GM19468 (cell line): ENCODE measurements around the gene EMC9.

ENCODE experiments used
- ATAC-seq: cut with Tn5 transposase; IDR thresholded peaks from one replicate; pipeline ENCODE4 v1.9.1; 2021; ENCODE audit warnings: mild to moderate bottlenecking, moderate library complexity, moderate number of reproducible peaks; ENCODE audit not compliant: unreplicated experiment; ENCODE audit errors: extremely low read depth

EMC9 gene

GRCh38 chr14:24150567-24150966 lies 9.2 kb upstream of the EMC9 start:
- no peak for ATAC-seq

DNA sequence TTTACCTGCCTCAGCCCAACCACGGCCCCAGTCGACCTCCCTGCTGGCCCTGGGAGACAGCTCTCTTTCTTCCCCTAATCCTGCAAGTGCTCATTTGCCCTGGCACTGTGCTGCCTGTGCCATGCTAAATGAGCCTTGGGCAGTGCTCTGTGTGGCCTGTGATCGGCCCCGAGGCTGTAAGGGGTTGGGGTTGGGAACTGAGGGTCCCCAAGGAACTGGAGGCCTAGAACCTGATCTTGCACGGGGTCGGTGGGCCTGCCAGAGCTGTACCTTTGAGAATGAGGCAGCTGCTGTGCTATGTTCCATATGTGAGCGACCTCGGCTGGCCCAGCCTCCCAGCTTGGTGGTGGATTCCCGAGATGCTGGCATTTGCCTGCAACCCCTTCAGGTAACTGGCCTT lies 8.7 kb upstream of the EMC9 start:
- no peak for ATAC-seq

DNA sequence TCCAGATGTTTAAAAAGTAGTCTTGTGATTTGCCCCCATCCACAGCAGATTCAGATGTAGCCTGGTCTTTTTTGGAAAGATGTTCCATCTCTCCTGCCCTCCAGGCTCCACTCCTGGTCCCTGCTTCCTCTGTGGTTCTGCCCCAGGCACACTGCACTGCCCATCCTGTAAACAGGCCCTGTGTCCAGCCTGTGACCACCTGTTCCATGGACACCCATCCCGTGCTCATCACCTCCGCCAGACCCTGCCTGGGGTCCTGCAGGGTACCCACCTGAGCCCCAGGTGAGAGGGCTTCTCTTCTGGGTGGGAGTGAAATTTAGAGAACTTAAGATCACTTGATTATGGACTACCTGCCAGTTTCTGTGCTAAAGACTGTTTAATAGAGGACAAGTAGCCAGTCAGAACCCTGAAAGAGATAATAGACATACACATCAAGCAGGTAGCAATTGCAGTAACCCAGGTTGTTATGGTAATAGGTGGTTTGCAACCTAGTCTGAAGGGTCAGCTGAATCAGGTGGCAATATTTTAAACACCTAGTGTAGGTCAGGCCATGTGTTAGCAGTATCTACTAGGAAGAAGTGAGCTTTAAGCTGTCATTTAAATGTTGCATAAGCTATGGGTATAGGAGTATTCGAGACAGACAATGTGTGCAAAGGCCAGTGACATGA lies 8.0 kb upstream of the EMC9 start:
- ATAC-seq: no peak

DNA sequence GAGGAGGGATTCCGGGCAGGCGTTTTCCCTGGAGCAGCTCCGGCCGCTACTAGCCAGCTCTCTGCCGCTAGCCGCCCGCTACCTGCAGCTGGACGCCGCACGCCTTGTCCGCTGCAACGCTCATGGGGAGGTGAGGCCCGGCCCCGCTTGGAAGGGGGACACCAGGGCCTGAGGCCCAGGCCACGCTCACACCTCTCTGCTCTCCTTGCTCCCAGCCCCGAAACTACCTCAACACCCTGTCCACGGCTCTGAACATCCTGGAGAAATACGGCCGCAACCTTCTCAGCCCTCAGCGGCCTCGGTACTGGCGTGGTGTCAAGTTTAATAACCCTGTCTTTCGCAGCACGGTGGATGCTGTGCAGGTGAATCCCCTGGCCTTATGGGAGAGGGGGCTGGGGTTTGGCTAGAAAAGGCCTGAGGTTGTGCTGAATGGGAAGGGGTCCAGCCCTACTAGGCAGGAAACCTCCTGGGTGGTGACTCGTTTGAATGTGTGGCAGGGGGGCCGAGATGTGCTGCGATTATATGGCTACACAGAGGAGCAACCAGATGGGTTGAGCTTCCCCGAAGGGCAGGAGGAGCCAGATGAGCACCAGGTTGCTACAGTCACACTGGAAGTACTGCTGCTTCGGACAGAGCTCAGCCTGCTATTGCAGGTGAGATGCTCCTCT lies 6.5 kb upstream of the EMC9 start:
- no peak for ATAC-seq

GRCh38 chr14:24146978-24147760 lies 5.8 kb upstream of the EMC9 start, which contains the start of gene RNF31:
Gene RNF31 (plus strand): TSS chr14:24147498. CDS start chr14:24147699, 201 bp downstream.
- peak; percentile 85 for ATAC-seq

DNA sequence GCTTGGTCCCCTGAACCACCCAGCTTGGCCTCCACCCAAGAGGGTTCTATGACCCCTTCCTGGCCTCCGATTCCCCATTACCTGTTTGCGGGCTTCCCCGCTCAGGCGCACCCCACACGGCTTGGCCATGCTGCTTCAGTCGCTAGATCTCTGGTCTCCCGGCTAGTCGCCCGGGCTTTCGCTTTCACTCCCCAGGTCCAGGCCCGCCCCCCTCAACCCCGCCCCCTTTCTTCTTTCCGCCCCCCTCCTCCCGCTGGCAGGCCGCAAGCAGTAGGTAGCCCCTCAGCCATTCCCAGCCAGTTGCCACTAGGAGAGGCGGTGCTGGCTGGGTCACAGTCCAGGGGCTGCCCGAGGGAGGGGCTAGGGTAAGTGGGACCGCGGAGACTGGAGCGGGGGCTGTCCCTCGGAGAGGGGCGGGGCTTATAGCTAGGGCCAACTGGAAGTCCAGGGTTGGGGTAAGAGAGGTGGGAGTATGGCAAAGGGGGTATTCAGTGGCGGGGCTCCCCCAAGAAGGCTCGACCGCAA lies 5.1 kb upstream of the EMC9 start, which contains the start of gene PSME2:
TSS of gene PSME2 (minus strand) at position 158 of the 525 bp plus-strand sequence. CDS start at position 129, 29 bp downstream.
- ATAC-seq: peak; percentile 42

DNA sequence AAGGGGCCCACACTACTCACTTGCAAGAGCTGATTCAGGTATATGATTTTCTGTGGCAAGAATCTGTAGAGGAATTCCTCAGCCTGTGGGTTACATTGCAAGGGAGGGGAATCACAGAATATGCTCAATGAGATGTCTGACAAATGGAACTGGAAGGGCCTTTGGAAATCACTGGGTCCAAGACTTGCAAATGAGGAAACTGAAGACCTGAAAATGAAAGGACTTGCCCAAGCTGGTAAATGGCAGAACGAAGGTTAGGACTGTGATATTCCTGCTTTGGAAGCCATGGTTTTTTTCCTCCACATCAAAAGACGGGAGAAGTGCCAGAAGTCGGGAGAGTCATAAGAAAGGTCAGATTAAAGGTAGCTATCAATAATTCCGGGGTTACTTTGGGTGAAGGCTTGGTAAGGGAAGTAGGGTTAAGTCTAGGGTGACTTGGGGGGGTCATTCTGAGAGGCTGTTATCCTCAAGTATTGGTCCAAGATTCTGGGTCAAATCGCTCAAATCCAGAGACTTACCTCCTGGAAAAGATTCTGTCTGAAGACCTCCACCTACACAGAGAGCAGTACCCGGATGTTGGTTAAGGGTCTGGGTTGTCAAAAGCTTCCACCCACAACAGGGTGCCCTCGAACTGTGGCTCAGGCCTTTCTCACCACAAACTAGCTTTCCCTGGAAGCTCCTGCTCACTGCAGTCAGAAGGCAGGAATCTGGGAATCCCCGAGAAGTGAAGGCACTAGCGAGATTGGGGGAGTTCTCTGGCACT lies 4.5 kb upstream of the EMC9 start:
- ATAC-seq: no peak

GRCh38 chr14:24145219-24145618 lies 3.8 kb upstream of the EMC9 start:
- no peak for ATAC-seq

DNA sequence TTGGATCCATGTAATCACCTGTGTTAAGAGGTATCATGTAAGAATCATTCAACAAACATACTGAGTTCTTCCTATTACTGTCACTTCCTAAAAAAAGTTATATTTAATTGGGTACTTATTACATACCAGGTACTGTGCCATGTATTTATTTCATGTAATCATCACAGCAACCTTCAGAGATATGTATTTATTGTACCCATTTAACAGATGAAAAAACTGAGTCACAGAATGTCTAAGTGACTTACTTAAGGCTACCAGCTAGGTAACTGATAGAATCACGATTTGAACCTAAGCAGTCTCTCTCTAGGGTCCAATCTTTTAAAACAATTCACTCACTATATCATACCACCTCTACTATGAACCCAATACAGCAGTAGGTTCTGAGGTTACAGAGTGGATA lies 3.1 kb upstream of the EMC9 start:
- no peak for ATAC-seq

GRCh38 chr14:24143511-24143910 lies 2.1 kb upstream of the EMC9 start:
- no peak for ATAC-seq

DNA sequence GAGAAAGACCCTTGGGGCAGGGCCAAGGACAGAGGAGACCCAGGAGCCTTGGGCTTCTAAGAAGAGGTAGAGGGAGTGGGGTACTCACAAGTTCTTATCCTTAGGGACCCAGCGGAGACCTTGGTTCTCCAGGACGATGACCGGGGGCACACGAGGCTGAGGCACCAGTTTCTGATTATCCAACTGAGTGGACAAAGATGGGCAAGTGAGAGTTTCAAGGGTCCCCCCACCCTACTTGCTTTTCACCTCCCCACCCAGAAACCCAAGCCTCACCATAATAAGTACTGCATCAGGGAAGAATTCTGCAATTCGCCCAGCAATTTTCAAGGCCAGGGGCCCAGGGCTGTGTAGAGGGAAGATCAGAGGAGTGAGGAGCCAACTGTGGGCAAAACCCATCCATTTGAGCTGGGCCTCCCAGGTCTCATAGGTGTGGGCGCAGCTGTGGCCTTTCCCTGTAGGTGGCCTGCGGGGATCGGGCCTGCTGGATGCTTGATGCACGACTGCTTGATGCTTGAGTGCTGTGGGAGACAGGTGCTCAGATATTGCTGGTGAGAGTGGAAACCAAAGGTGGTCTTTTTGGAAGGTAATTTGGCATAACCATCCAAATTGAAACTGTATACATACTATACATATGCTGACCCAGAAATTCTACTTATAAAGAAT lies 2.0 kb downstream of the EMC9 start:
- no peak for ATAC-seq

DNA sequence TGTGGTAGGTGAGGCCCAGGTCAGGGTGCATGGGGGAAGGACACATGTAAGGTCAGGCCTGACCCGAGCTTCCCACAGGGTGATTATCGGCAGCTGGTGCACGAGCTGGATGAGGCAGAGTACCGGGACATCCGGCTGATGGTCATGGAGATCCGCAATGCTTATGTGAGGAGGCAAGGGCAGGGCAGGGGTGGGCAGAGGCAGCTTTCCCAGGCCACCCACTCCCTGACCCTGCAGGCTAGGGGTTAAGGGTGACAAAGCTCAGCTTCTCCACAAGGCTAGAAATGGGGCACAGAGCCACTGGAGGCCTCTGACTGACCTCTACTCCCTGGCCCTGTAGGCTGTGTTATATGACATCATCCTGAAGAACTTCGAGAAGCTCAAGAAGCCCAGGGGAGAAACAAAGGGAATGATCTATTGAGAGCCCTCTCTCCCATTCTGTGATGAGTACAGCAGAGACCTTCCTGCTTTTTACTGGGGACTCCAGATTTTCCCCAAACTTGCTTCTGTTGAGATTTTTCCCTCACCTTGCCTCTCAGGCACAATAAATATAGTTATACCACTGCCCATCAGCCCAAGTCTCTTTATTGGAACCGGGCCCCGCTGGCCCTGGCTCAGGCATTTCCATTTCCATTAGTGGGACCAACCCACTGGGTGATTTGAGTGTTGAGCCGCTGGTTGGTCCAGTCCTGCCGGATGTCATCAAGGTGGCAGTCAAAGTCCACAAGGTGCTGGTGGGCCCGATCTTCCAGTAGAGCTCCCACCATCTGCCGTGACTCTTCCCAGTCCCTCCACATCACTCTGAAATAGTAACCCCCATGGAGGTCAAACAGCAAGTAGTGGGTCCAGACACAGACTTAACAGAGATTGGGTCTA lies 2.8 kb downstream of the EMC9 start:
- ATAC-seq: no peak

GRCh38 chr14:24137529-24138395 lies 3.6 kb downstream of the EMC9 start:
- no peak for ATAC-seq

DNA sequence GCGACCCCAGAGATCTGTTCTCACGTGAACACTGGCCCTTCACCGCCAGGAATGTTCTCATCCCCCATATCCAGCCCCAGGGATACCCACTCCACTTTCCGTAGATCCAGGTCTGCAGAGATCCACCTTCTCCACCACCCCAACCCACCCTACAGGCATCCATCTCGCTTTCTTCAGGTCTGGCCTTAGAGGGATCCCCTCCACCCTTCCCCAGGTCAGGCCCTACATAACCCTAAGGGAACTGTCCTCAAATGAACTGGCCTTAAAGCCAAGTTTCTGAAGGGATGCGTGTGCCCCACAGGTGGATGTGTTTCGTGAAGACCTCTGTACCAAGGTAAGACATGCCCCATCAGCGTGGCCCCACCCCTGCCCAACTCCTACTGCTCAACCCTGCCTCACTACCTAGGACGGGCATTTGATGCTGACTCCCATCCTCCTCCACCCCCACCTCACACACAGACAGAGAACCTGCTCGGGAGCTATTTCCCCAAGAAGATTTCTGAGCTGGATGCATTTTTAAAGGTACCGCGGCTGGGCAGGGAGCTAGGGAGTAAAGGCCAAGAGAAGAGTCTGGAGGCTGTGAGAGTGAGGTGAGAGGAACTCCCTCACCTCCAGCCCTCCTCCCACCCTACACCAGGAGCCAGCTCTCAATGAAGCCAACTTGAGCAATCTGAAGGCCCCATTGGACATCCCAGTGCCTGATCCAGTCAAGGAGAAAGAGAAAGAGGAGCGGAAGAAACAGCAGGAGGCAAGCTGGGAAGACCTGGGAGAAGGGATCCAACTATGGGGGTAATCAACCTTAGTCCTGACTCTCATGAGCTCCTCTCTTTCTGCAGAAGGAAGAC lies 4.5 kb downstream of the EMC9 start:
- ATAC-seq: no peak

GRCh38 chr14:24135834-24136683 lies 5.3 kb downstream of the EMC9 start, which contains the start of gene PSME1:
Gene PSME1 (plus strand): TSS chr14:24136194. CDS start chr14:24136263, 69 bp downstream.
- peak; percentile 70 for ATAC-seq

- ATAC-seq: no peak
These were observed 5.9 kb downstream of the EMC9 start for GRCh38 chr14:24135584-24135833.
